Neural crest cell (in vitro differentiated cells): ENCODE measurements around the gene C1RL. TPM values are rescaled to one million over a fixed set of nuclear protein-coding genes. Genes with fewer than 3 reads are reported as not detected.
A peak's percentile ranks its signal among the peaks of the same experiment; 100 is the strongest.

Source experiments
- DNase-seq: peaks from one replicate; pipeline ENCODE4 v3.0.0; 2021; ENCODE audit warnings: low read depth, mixed read lengths, low spot score
- H3K27ac Mint-ChIP-seq: one replicate; pipeline ENCODE4 v1.8.0; 2021; ENCODE audit warnings: mild to moderate bottlenecking, mixed read lengths; ENCODE audit not compliant: unreplicated experiment
- H3K27me3 Mint-ChIP-seq: 2 replicates; pipeline ENCODE4 v1.8.0; 2021; ENCODE audit warnings: low read depth, mild to moderate bottlenecking, mixed read lengths
- H3K36me3 Mint-ChIP-seq: 2 replicates; pipeline ENCODE4 v1.8.0; 2021; ENCODE audit warnings: low read depth, mild to moderate bottlenecking, mixed read lengths
- H3K4me1 Mint-ChIP-seq: 2 replicates; pipeline ENCODE4 v1.8.0; 2021; ENCODE audit warnings: mixed read lengths
- H3K4me3 Mint-ChIP-seq: one replicate; pipeline ENCODE4 v1.8.0; 2021; ENCODE audit warnings: mild to moderate bottlenecking, mixed read lengths
- H3K9me3 Mint-ChIP-seq: 2 replicates; pipeline ENCODE4 v1.8.0; 2021; ENCODE audit warnings: mixed read lengths
- total RNA-seq: library from RNA; stranded (reverse); gene quantifications from 2 replicates; pipeline ENCODE4 v1.2.1, GENCODE V29; 2021
- TF ChIP-seq, protein P1 (sequence below): fragments of 200-600 bp; sonication (generic); conservative IDR thresholded peaks from 2 replicates; pipeline ENCODE4 v1.5.0; 2021; ENCODE audit warnings: antibody characterized with exemption, mild to moderate bottlenecking

C1RL gene
- total RNA-seq, 1 donor from 2014 or later = 12.8 TPM

DNA sequence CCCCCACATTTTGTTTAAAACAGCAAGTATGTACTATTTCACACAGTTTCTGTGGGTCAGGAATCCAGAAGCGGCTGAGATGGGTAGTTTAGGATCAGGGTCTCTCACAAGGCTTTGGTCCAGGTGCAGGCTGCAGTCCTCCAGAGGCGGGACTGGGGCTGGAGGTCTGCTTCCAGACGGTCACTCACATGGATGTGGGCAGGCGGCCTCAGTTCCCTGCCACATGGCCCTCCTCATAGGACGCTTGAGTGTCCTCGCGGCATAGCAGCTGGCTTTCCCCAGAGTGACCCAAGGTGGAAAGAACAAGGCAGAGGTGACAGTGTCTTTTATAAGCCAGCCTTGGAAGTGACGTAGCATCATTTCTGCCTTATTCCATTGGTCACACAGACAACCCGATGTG lies 7.9 kb upstream of the C1RL start:
- Mint-ChIP-seq H3K27me3 (no peaks in the 10 kb centered on the region), H3K27ac (no peak overlapping the region), H3K9me3 (no peaks in the 10 kb centered on the region), H3K4me3 (no peak overlapping the region), H3K4me1 (peaks cover 4% of the 10 kb centered on the region), H3K36me3 (no peaks in the 10 kb centered on the region)
- TF ChIP-seq, protein P1, sequence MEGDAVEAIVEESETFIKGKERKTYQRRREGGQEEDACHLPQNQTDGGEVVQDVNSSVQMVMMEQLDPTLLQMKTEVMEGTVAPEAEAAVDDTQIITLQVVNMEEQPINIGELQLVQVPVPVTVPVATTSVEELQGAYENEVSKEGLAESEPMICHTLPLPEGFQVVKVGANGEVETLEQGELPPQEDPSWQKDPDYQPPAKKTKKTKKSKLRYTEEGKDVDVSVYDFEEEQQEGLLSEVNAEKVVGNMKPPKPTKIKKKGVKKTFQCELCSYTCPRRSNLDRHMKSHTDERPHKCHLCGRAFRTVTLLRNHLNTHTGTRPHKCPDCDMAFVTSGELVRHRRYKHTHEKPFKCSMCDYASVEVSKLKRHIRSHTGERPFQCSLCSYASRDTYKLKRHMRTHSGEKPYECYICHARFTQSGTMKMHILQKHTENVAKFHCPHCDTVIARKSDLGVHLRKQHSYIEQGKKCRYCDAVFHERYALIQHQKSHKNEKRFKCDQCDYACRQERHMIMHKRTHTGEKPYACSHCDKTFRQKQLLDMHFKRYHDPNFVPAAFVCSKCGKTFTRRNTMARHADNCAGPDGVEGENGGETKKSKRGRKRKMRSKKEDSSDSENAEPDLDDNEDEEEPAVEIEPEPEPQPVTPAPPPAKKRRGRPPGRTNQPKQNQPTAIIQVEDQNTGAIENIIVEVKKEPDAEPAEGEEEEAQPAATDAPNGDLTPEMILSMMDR = no peak
- no peak for DNase-seq

DNA sequence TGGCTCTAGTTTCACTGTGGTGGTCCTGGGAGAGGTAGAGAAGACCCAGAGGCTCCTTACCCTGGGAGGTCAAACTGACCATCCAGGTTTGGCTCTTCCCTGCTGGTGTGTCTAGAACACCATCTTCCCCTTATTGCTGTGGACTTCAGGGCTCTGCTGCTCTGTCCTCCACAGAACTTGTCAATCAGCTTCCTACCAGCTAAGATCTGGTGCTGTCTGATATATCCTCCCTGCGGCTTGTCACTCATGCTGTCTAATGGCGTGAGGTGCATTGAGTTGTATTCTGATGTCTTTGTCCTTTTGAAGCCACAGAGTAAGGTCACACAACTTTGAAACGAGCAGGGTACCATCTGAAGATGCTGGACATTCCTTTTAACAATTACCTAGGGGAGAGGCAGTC lies 7.2 kb upstream of the C1RL start:
- no peaks in the 10 kb centered on the region for H3K36me3 Mint-ChIP-seq
- H3K4me1 Mint-ChIP-seq = peaks cover 4% of the 10 kb centered on the region
- TF ChIP-seq, protein P1 = no peak
- no peak overlapping the region for H3K4me3 Mint-ChIP-seq
- no peaks in the 10 kb centered on the region for H3K9me3 Mint-ChIP-seq
- no peak for DNase-seq
- H3K27me3 Mint-ChIP-seq = no peaks in the 10 kb centered on the region
- no peak overlapping the region for H3K27ac Mint-ChIP-seq

DNA sequence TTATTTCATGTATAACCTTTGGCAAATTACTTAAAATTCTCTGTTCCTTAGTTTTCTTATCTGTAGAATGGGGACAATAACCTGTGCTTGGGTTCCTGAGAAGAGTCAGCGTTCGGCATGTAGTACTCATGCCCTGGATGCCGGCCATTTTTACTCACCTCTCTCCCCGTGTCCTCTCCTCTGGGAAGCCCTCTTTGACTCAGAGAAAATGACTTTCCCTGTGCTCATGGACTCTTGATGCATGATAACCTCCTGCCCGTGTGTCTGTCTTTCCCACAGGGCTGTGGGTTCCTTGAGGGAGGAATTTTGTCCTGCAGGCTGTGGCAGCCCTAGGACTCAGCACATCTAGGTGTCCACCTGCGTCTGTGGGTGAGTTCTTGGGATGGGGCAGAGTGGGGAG lies 5.8 kb upstream of the C1RL start:
- Mint-ChIP-seq H3K36me3 (no peaks in the 10 kb centered on the region), H3K4me1 (peaks cover 4% of the 10 kb centered on the region), H3K9me3 (no peaks in the 10 kb centered on the region), H3K27me3 (no peaks in the 10 kb centered on the region), H3K27ac (no peak overlapping the region), H3K4me3 (no peak overlapping the region)
- TF ChIP-seq, protein P1 = no peak
- no peak for DNase-seq

DNA sequence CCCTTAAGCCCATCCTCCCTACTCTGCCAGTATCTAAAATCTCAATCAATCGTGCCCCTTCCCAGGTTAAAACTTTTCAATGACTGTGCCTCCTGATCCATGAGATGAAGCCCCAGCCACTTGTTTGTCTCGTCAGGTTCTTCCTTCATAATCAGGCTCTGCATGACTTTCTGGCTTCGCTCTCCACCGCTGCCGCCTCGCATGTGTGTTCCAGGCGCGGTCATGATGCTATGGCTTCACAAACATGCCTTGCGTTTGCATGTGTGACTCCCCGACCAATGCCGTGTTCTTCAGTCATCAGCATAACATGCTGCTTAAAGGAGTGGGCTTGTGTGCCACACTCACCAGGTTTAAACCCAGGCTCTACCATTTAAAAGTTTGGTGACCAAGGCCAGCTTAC lies 5.0 kb upstream of the C1RL start:
- H3K27ac Mint-ChIP-seq = no peak overlapping the region
- peaks cover 9% of the 10 kb centered on the region for H3K4me1 Mint-ChIP-seq
- no peaks in the 10 kb centered on the region for H3K9me3 Mint-ChIP-seq
- no peaks in the 10 kb centered on the region for H3K27me3 Mint-ChIP-seq
- no peak overlapping the region for H3K4me3 Mint-ChIP-seq
- DNase-seq = no peak
- TF ChIP-seq, protein P1 = no peak
- no peaks in the 10 kb centered on the region for H3K36me3 Mint-ChIP-seq

DNA sequence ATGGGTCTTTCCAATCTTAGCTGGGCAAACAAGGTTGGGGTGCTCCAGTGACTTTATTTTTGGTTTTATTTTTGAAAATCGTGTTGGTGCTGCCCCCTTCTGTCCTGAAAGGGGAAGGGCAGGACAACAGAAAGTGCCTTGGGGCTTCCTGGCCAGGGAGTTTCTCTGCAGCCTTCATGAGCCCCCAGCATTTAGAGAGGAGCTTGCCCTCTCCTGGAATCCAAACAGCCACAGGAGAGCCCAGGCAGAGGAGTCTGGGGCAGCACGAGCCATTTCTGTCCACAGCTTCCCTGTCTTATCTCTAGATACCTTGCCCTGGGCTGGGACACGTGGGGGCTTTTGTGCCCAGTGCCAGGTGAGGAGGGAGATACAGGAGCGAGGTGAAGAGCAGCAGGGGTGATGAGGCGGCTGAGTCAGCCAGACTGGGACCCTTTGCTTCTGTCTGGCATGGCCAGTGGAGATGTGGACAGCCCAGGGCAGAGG lies 4.4 kb upstream of the C1RL start:
- peaks cover 11% of the 10 kb centered on the region for H3K4me1 Mint-ChIP-seq
- peak overlapping the region; percentile 55 for H3K27ac Mint-ChIP-seq
- peak; percentile 28 for DNase-seq

More for the DNA sequence above, 4.4 kb upstream of the C1RL start:
- TF ChIP-seq, protein P1 = peak; percentile 96
- H3K36me3 Mint-ChIP-seq = no peaks in the 10 kb centered on the region
- H3K9me3 Mint-ChIP-seq = no peaks in the 10 kb centered on the region
- no peak overlapping the region for H3K4me3 Mint-ChIP-seq
- H3K27me3 Mint-ChIP-seq = no peaks in the 10 kb centered on the region
